Erythroblast (primary cell): Measurements from ENCODE around the gene GNAT1.

ENCODE experiments used
- GATA1 ChIP-seq: IDR thresholded peaks from 2 replicates; pipeline ENCODE4 v1.6.1; 2011; ENCODE audit warnings: low read depth, mild to moderate bottlenecking, control low read depth, low read length, moderate library complexity
- POLR2A ChIP-seq: IDR thresholded peaks from 2 replicates; pipeline ENCODE4 v1.6.1; 2011; ENCODE audit warnings: mild to moderate bottlenecking, low read length

- no peak for TF ChIP-seq GATA1
- no peak for TF ChIP-seq POLR2A
Observed at GRCh38 chr3:50177346-50177745, 14.1 kb upstream of the GNAT1 start.
